ENCODE data around the gene ARL15.

- TF ChIP-seq, protein P1, sequence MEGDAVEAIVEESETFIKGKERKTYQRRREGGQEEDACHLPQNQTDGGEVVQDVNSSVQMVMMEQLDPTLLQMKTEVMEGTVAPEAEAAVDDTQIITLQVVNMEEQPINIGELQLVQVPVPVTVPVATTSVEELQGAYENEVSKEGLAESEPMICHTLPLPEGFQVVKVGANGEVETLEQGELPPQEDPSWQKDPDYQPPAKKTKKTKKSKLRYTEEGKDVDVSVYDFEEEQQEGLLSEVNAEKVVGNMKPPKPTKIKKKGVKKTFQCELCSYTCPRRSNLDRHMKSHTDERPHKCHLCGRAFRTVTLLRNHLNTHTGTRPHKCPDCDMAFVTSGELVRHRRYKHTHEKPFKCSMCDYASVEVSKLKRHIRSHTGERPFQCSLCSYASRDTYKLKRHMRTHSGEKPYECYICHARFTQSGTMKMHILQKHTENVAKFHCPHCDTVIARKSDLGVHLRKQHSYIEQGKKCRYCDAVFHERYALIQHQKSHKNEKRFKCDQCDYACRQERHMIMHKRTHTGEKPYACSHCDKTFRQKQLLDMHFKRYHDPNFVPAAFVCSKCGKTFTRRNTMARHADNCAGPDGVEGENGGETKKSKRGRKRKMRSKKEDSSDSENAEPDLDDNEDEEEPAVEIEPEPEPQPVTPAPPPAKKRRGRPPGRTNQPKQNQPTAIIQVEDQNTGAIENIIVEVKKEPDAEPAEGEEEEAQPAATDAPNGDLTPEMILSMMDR (IDR thresholded peaks at IDR 0.05), result no peak
- no peak for TF ChIP-seq POLR2A (IDR thresholded peaks at IDR 0.05)
These were observed 270.4 kb downstream of the ARL15 start for GRCh38 chr5:54040018-54040417.
